GM18498 (cell line): ENCODE measurements around the gene CACNA1C.

Experiments
- ATAC-seq: cut with Tn5 transposase; IDR thresholded peaks from one replicate; pipeline ENCODE4 v1.9.1; 2021; ENCODE audit warnings: mild to moderate bottlenecking, moderate library complexity; ENCODE audit not compliant: unreplicated experiment

The CACNA1C gene

DNA sequence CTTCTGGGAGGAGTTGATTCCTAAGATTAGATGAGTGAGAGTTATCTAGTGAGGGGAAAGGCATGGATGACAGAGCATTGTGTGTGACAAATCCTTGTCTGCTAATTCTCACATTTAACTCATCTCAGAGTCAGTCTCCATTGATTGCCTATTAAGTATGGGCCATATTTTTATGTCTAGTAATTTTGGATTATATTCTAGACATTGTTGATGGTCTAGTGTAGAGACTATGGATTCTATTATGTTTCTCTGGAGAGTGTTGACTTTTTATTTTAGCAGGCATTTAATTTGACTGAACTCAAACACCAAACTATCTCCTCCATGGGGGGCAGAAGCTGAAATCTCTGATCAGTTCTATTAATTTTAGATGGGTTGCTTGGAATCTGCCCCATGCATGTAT lies 114.4 kb downstream of the CACNA1C start:
- no peak for ATAC-seq

DNA sequence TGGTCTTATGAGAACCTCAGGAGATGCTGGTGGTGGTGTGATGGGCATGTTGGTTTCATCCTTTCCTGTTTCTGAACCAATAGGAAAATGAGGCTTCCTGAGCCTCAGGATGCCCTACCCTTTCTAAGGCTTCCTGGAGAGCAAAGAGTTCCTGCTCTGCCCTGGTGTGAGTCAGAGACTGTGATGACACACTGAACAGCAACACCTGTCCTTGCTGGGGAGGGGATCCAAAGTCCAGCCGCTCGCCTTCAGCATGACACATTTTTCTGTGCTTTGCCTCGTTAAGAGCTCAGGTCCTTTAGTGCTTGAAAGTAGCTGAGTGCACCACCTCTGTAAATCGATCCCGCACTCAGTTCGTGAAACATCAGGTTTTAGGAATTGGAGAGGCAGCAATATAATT lies 116.0 kb downstream of the CACNA1C start:
- ATAC-seq, result no peak

DNA sequence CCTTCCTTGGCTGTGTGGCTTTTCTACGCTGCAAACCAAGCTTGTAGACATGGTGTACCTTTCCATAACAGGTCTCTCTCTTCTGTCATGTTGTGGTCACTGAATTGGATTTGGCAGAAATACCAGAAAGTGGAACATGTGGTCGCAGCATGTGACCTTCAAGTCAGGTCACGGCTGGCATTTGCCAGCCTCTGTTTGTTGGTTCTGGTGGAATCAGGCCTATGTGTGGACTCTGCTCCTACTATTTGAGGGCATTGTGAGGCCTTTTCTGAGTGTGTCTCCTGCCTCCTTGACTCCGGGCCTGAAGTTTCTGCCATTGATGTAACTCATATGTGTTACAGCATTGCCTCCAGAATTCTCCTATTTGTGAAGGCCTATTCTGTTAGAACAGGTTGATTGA lies 116.7 kb downstream of the CACNA1C start:
- no peak for ATAC-seq

DNA sequence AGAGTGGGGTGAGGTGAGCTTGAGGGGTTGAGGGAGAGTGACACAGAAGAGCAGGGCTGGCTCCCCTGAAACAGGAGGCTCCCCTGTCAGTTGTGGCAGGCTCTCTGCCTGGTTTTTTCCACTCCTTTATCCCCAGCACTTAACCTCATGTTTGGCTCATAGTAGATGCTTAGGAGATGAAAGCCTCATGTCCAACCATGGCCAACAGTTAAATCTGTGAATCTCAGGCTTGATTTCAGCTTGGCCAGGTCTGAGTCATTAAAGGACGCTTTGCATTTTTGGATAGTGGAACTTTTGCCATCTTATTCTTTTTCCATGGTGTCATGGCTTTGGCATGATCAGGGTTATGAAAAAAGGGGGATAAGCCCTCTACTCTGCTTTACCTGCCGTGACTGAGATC lies 117.2 kb downstream of the CACNA1C start:
- no peak for ATAC-seq

DNA sequence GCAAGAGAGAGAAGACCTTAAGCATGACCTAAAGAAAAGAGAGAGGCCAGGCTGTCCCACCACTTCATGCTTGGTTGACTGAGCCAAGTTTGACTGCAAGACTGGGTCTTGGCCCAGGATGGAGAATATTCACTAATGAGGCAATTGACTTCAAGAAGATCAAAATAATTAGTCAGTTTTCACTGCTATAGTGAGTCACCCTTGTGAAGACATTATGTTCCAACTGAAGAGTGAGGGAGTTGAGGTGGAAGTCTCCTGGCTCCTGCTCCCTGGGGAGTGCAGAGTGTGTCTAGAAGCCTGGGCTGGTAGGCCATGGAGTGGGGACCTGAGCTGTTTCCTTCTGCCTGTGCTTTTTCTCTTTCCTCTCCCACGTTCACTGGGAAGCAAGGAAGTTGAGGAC lies 117.6 kb downstream of the CACNA1C start:
- no peak for ATAC-seq

DNA sequence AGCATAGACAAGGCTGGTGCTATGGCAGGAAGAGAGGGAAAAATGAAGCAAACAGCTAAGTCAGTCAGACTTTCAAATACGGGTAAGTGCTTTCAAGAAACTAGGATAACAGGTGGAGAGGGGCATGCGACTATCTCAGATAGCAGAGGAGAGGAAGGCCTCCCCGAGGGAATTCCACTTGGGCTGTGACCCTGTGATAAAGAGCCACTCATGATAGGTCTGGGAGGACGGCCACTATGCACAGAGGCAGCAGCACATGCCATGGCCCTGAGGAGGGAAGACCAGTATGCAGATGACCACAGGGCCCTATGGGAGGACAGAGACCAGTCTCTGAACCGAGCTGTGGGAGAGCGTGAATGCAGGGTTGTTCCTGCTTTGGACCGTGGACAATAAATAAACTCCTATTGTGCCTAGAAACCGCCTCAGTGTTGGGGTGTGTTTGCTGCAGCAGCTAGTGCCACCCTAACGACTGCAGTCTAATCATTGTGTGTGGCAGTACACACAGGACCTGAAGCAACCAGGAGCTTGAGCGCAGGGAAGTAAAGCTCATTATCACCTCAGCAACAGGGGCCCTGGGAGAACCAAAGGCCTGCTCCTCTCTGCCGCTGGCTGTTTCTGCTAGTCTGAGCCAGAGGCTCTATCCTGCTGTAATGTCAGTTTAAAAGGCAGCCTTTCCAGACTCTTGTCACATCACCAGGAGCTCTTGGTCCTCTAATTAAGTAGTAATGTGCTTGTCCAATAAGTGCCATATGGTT lies 119.1 kb downstream of the CACNA1C start:
- no peak for ATAC-seq

DNA sequence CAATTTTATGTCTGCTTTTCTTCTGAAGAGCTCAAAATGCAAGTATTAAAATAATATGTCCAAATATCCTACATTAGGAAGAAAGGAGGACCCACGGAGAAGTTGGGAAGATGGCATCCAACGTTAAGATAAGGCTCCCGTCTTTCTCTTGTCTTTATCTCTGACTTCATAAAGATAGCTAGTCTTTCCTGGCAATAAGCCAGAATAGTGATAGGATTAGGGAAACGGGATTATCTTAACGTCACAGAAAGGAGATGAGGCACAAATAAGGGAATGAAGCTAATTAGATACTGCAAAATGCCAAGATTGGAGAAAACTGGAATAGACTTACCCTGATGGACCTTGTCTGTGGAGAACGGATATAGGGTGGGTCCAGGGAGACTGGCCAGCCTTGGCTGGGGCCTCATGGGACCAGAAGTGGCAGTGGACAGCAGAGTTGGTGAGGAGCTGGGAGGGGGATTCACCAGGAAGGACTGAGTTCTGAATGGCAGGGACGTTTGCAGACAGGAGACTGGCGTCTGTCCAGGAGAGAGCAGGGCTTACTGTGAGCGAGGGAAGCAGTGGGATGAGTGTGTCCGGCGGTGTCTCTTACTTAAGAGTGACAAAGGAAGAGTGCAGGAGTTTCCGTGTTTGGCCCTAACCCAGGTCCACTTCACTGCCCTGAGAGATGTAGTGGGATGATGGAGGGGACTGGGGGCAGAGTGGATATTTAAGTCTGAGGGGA lies 119.9 kb downstream of the CACNA1C start:
- ATAC-seq, result no peak

DNA sequence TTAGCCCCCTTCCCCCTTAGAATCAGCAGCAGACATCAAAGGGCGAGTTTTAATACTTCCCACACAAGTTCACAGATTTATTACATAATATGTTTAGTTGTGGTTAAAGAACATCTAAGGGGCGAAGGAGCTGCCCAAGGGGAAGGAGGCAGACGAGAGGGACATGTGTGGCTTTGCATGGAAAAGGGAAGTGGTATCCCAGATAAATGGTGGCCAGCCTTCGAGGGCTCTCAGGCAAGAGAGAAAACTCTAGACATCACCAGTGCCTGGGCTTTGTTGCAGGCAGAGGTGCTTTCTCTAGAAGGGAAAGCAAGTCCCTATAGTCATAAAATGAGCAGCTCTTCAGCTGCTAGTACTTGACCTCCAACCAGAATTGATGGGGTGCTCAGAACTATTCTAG lies 121.2 kb downstream of the CACNA1C start:
- no peak for ATAC-seq

DNA sequence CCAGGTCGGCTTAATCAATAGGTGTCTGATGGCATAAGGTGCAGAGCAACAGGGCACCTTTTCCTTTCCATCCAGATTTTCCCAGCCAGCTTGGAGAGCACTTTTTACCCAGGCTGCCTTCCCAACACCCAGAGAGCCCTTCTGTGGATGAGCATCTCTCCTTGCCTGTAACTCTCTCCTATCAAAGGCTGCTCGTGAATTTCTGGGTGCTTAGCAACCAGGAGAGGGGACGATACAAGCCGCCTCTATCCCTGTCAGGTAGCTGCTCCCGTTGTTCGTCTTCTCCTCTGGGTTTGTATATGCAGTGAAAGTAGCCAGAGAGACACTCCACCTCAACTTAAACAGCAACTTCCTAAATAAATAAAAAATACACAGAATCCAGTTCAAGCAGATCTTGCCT lies 124.2 kb downstream of the CACNA1C start:
- no peak for ATAC-seq

DNA sequence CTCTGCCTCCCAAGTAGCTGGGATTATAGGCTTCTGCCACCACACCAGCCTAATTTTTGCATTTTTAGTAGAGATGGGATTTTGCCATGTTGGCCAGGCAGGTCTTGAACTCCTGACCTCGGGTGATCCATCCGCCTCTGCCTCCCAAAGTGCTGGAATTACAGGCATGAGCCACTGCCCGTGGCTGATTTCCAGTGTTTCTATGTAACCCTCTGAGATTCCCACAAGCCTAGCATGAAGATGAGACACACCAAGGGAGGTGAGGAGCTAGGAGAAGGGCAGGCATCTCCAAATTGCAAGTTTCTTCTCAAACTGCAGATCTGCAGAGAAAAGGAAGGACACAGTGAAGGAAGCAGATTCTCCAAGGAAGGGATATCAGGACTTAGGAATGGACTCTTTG lies 125.0 kb downstream of the CACNA1C start:
- no peak for ATAC-seq

DNA sequence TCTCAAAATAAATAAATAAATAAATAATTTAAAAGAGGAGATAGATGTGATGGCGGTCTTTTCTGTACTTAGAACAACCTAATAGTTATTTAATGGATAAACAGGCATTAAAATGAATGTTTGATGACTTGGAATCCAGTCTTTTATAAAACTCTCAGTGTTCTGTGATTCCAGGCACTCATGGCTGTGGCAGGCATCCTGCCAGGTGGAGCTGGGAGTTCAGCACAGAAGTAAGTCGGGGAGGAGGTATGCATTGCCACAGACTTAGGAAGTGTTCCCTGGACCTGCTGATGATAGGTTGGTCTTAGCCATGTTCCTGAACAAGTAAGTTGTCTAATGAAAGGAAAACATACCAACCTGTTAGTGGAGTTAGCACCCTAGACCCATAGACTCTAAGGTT lies 126.3 kb downstream of the CACNA1C start:
- no peak for ATAC-seq

DNA sequence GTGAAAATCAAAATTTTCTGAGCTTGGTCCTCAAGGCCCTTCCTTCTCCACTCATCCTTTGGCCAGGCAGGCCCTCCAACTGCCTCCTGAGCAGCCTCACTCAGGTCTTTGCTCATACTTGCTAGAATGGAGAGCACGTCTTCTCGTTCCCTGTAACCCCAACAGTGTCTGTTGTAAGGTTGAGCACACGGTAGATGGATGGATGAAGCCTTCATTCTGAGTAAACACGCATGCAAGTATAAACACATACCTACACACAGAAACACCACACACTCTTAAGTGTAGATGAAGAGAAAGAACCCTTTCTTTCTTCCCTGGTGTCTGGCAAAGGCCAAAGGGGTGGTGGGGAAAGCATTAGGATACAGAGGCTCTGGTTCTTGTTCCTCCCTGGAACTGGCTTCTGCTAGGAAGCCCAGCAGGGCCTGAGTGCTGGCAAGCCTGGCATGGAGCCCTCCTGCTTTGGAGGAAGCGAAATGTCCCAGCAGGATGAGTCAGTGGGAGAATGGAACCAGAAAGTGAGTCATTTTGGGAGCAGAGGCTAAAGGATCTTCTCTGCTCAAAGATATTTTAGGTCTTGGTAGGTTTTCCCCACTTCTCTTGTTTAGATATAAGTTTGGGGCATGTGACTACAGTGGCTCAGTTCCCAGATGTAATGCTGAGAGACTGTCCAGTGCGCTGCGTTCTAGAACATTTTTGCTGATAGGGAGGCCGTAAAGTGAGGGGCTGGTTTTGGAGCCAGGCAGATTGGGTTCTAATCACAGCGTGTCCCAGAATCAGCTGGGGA lies 127.4 kb downstream of the CACNA1C start:
- no peak for ATAC-seq

DNA sequence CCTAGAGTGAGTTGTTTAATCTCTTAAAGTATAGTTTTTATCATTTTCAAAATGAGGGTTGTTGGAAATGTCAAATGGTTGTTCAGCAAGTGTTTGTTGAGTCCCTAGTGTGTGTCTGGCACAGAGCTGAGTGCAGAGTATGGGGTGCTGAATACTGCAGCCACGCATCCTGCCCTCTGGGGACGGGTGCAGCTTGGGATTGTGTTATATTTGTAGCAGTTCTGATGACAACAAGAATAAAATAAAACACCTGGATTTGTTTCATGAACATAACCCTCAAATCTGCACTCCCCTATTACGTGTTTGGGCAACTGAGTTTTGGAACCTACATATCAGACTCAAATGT lies 127.9 kb downstream of the CACNA1C start:
- ATAC-seq, result no peak

DNA sequence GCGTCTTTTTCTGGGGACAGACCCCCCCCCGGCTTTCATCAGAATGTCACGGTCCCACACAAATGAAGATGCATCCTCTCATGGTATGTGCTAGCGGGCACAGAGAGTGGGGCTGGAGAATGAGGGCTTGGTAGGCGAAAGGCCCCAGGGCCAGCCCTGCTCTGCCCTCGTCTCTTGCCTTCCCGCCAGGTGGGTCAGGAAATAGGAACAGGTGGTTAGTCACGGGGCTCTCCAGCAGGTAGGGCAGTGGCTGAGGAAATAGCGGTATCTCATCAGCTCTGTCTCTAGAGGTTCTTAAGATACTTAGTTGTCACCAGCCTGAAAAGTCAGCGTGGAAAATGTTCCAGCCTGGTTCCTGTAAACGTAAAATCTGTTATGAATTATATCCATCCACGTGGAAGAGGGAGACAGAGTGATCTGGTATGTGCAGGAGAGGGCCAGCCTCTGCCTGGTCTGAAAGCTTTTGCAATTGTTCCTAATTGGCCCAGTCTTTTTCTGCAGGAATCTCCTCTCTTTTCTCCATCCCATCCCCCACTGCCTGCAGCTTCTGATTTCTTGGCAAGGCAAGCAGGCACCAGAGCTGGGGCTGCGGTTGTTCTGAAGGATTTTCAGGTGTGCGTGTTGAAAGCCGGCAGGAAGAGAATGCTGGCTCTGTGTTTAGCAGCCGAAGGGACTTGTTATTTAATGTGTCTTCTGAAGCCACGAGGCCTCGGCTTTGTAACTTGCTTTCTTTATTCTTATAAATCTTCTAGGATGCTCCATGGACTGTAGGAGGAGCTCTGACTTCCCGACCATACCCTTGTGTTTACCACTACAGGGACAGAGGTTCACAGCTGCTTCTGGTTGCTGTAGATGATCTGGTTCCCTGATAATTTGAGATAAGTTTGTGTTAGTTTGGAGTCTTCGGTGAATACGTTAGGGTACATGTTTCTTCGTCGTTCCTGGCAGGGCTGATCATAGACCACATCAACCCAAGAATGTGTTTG lies 131.1 kb downstream of the CACNA1C start:
- no peak for ATAC-seq

DNA sequence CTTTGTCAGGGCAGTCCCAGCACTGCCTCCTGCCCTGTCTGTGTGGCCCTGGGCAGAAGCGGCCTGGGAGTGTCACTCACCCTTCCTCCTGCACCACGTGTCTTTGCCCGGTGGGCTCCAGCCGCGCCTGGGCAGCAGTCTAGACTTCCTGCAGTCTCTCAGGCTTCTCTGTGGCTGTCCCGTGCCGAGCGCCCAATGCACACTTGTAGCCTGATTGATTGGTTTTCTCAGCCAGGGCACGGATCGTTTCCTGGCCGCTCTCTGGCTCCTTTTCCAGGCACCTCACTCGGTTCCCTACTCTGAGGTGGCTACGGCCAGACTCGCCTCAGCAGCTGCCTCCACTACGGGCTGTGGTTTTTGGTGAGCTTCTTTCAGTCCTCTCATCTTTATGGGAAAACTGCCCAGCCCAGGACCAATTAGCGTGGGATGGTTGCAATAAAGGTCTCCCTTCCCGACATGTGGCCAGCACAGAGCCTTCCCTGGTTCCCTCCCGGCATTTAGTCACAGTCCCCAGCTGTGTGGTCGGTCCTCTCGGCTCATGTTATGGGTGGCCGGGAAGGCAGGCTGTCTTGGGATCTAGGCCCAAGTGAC lies 133.1 kb downstream of the CACNA1C start:
- no peak for ATAC-seq

DNA sequence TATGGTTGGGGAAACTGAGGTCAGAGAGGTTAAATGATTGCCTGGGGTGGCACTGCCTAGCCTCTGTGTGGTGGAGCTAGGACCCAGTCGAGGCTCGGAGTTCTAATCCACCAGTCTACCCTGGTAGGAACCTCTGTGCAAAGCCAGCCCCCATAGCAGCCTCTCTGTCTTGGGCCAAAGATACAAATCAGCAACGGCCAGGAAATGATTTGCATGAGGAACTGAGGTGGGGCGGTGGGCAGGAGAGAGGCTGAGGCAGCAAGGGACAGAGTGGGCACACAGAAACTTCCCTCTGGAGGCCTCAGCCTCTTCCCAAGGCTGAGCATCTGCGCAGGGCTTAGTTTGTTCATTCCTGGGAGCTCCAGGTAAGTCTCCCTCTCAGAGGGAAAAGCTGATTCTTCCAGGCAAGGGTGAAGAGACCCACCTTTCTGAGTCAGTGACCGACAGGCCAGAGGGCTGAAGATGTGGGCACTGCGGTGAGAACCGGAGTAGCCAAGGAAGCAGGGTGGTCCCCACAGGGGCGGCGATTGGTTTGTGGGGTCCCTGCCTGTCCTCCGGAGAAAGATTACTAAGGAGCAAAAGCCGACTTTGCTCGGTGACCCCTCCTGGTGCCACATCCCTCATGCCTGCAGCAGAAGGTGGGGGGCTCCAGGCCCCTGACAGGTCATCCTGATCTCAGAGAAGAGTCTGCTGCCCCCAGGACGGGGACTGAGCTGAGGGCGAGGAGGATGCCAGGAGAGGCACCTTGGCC lies 134.6 kb downstream of the CACNA1C start:
- no peak for ATAC-seq

DNA sequence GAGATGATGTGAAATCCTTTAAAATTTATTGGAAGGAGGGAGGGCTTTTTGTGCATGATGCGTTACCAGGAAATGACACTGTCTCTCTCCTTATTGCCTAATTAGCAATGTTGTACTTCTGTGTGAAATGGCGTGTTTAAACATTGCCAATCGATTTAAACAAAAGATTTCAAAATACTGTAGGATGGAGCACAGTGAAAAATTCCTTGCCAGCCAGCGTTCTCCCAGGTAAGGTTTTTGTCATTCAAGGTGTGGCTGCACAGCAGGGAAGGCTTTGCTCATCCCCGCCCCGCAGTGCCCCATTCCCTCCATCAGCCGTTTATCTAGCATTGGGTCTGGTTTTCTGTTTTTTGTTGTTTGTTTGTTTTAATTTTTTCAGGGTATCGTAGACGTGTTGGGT lies 137.3 kb downstream of the CACNA1C start:
- ATAC-seq, result no peak

DNA sequence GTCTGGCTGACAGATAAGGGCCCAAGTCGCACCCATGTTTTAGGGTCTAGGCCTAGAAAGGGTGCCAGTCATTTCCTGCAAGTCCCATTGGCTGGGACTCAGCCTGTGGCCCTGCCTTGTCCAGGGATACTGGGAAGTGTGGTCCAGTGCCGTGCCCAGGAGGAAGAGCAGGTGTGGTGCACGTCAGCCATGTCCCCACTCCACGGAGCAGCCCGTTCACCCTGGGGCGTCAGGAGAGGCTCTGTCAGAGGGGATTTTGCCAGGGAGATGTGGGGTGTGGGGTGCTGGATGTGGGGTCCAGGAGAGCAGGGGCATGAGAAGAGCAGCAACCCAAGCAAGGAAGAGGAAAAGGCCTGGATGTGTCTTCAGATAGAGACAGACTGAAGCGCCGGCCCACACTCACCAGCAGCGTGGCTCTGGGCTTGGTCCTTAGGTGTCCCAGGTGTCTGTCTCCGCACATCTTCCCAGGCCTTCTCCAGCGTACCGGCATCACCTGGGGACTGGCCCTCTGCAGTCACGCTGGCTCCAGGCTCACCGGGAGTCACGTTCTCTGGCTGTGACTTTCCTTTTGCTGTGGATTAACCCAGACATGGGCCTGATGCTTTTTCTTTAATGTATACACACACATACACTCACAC lies 138.2 kb downstream of the CACNA1C start:
- ATAC-seq, result no peak

DNA sequence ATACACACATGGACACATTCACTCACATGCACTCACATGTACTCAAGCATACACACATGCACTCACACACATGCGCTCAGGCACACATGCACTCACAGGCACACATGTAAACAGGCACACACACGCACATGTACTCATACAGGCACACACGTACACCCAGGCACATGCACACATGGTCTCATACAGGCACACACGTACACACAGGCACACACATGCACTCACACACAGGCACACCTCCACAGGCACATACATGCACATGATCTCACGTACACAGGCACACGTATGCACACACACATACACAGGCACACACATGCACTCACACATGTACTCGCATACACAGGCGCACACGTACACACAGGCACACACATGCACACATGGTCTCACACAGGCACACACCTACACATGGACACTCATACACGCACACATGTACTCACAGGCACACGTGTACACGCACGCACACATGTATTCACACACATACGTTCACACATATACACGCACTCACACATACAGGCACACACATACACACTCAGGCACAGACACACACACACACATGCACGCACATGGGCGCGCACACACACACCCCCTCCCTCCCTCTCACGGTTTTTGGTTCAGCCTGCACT lies 138.9 kb downstream of the CACNA1C start:
- ATAC-seq, result no peak
